ENCODE results near the gene CDC6. TPM values are rescaled to one million over a fixed set of nuclear protein-coding genes. Genes with fewer than 3 reads are reported as not detected.
A peak's percentile ranks its signal among the peaks of the same experiment; 100 is the strongest.

Gene CDC6
- total and polyA plus RNA-seq, 2 of the 8 experiments (the other 6 are each of a cell fraction or from before 2014, with no cell fraction given) = 50.5 to 140 TPM

DNA sequence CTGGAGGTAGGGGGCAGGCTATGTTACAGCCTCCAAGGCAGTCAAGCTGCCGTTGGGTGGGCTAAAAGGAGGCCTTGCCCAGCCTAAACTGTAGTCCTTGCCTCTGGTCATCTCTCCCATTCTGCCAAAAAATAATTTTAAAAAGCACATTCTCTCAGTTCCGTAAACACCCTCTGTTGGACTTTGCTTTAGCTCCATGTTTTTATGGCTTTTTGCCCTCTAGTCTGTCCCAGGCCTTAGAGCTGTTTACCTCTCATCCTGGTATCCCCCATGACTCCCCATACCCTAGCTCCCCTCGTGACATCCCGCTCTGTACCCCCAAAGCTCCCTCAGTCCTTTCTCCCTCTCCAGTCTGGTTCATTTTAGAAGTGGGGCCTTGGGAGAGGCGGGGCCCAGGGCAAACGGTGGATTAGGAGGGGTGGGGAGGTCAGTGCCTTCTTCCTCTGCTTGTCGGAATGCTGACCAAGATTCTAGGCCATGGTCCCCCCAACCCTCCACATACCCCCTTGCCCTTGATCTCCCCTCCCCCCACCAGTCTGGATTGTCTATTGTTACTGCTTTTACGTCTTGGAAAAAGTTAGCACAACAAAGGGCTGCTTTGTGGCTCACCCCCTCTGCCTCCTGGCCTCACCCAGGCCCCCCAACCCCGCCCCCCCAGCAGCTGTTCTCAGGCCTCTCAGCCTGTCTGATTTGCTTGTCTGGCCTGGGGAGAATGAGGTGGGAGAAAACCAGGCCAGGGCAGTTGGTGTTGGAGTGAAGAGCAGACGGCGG, 58.5 kb downstream of the CDC6 start:
- H3K56ac ChIP-seq (replicated peaks; ENCODE audit: insufficient read length, low read depth, low read length) = no peak overlapping the region
- no peaks in the 10 kb centered on the region for H3K9me3 ChIP-seq (ENCODE audit: insufficient read depth in 2 of 2, low read depth in 1 of 2, low read length in 1 of 2)
- H3K9ac ChIP-seq (replicated peaks in 1 of 4; ENCODE audit: extremely low read depth in 1 of 4, low read depth in 3 of 4, low read length in 3 of 4) = no peak overlapping the region; a peak in 1 of 7 replicates
- H2AK5ac ChIP-seq (ENCODE audit: low read depth, low read length) = peak overlapping the region; percentile 91; the same call in 1 of the 2 replicates
- no peak overlapping the region for H3K27ac ChIP-seq (ENCODE audit: low read depth, low read length)
- peaks cover 39 to 54% of the 10 kb centered on the region in 2 experiments for H4K20me1 ChIP-seq (replicated peaks in 1 of 2; ENCODE audit: control insufficient read depth in 1 of 2, insufficient read depth in 2 of 2, low read length in 2 of 2)
- H3K14ac ChIP-seq (ENCODE audit: insufficient read length) = no peak overlapping the region
- ChIA-PET POLR2A (ENCODE audit: partially characterized antibody) (interaction anchor here (0.9 to 27.8 kb wide), 9 partner anchors 8 to 203 kb away, joined by 3 to 570 read pairs (median 6); partner anchors contain the start of genes CDC6 and RARA), CTCF (ENCODE audit: partially characterized antibody) (interaction anchor here (0.7 to 30.8 kb wide), 9 partner anchors 11 to 223 kb away, joined by 3 to 1198 read pairs (median 4); partner anchors contain the start of gene RARA)
- peak overlapping the region; percentile 81; the same call in 1 of the 2 replicates for H2BK5ac ChIP-seq (ENCODE audit: low read depth, low read length)
- DNase-seq (ENCODE audit: low read depth in 1 of 2, low spot score in 2 of 2) = no peak
- H4K5ac ChIP-seq (ENCODE audit: insufficient read length, low read depth, low read length) = no peak overlapping the region
- H3K4me2 ChIP-seq (ENCODE audit: insufficient read depth in 1 of 2, low read depth in 2 of 2, low read length in 2 of 2) = peak overlapping the region; percentile 77 to 87
- H3K18ac ChIP-seq (ENCODE audit: extremely low read depth, low read length) = peak overlapping the region; percentile 75
- H3K23me2 ChIP-seq (ENCODE audit: low read depth, low read length) = peaks cover 28% of the 10 kb centered on the region; the same call in 1 of the 2 replicates
- H2AFZ ChIP-seq (ENCODE audit: low read length) = no peak overlapping the region
- no peak for FAIRE-seq
- peaks cover 5% of the 10 kb centered on the region; the same call in 1 of the 2 replicates for H3K79me1 ChIP-seq (ENCODE audit: low read depth, low read length)
- H3K23ac ChIP-seq (ENCODE audit: insufficient read length) = no peak overlapping the region
- peak overlapping the region; percentile 31; the same call in 1 of the 2 replicates for H2BK12ac ChIP-seq (ENCODE audit: low read depth, low read length)
- H2BK15ac ChIP-seq (ENCODE audit: low read length) = no peak overlapping the region
- no peak overlapping the region for H2BK20ac ChIP-seq (ENCODE audit: low read length)
- peaks cover 19 to 76% (median 61%) of the 10 kb centered on the region in 4 experiments for H3K27me3 ChIP-seq (replicated peaks in 1 of 4; ENCODE audit: control insufficient read depth in 3 of 4, extremely low read depth in 1 of 4, insufficient read depth in 3 of 4, low read length in 3 of 4)
- peaks cover 21 to 67% (median 52%) of the 10 kb centered on the region in 4 experiments for H3K4me1 ChIP-seq (replicated peaks in 1 of 4; ENCODE audit: control insufficient read depth in 3 of 4, insufficient read depth in 4 of 4, low read length in 3 of 4)
- WGBS, 2 experiments (ENCODE audit: extremely low coverage in 1 of 2, insufficient coverage in 1 of 2, insufficient read length in 1 of 2, insufficient replicate concordance in 2 of 2, low coverage in 1 of 2, low lambda C conversion rate in 2 of 2, missing lambda C conversion rate in 1 of 2) = 28% methylated on average over 9 of the region's 11 CpGs; no CpG with 5 or more reads in 1 of the 2 experiments
- no peak overlapping the region for H4K8ac ChIP-seq (ENCODE audit: extremely low read depth, insufficient read depth, low read length)
- H4K91ac ChIP-seq (replicated peaks; ENCODE audit: insufficient read length, low read length) = no peak overlapping the region
- H3K79me2 ChIP-seq (ENCODE audit: control insufficient read depth in 1 of 2, insufficient read depth in 2 of 2, low read length in 2 of 2) = no peaks in the 10 kb centered on the region; a peak in 1 of 4 replicates
- H3K36me3 ChIP-seq (ENCODE audit: control insufficient read depth in 2 of 4, insufficient read depth in 4 of 4, low read length in 3 of 4) = no peaks in the 10 kb centered on the region; a peak in 1 of 8 replicates
- no peak overlapping the region for H2BK120ac ChIP-seq (replicated peaks; ENCODE audit: low read depth, low read length)
- peak; percentile 32; the same call in 1 of the 2 replicates for TF ChIP-seq RBBP5 (IDR thresholded peaks at IDR 0.05; ENCODE audit: borderline replicate concordance, low read depth, low read length)
- no peak for TF ChIP-seq KDM1A (IDR thresholded peaks at IDR 0.05; ENCODE audit: borderline replicate concordance, low read length)
- H3K4me3 ChIP-seq (ENCODE audit: extremely low read depth in 1 of 4, insufficient read depth in 2 of 4, low read depth in 3 of 4, low read length in 4 of 4) = peak overlapping the region in 3 of 4 experiments; percentile 38 to 69 (median 52); a peak in 4 of 8 replicates
- no peak overlapping the region for H3K4ac ChIP-seq (replicated peaks; ENCODE audit: insufficient read length, low read depth, low read length)
